Nephron progenitor cell (in vitro differentiated cells): Measurements from ENCODE around the gene NRARP.

Experiments
- DNase-seq: peaks from one replicate; pipeline ENCODE4 v3.0.0; 2021
- H3K27ac Mint-ChIP-seq: 2 replicates; pipeline ENCODE4 v1.8.0; 2021; ENCODE audit warnings: mild to moderate bottlenecking, moderate library complexity, mixed read lengths
- H3K27me3 Mint-ChIP-seq: 2 replicates; pipeline ENCODE4 v1.8.0; 2021; ENCODE audit warnings: mild to moderate bottlenecking, low read depth, mixed read lengths; ENCODE audit not compliant: poor library complexity
- H3K36me3 Mint-ChIP-seq: 2 replicates; pipeline ENCODE4 v1.8.0; 2021; ENCODE audit warnings: low read depth, mixed read lengths
- H3K4me1 Mint-ChIP-seq: 2 replicates; pipeline ENCODE4 v1.8.0; 2021; ENCODE audit warnings: mixed read lengths
- H3K4me3 Mint-ChIP-seq: 2 replicates; pipeline ENCODE4 v1.8.0; 2021; ENCODE audit warnings: mild to moderate bottlenecking, moderate library complexity, mixed read lengths
- H3K9me3 Mint-ChIP-seq: 2 replicates; pipeline ENCODE4 v1.8.0; 2021; ENCODE audit warnings: mild to moderate bottlenecking, moderate library complexity, mixed read lengths
- CTCF ChIP-seq: fragments of 200-600 bp; sonication (generic); IDR thresholded peaks from 2 replicates; pipeline ENCODE4 v1.5.0; 2021; ENCODE audit warnings: antibody characterized with exemption

NRARP gene

GRCh38 chr9:137279741-137280473 is 22.2 kb downstream of the NRARP start:
- DNase-seq: no peak
- Mint-ChIP-seq H3K4me3 (no peak overlapping the region), H3K27me3 (peaks cover 25% of the 10 kb centered on the region)

GRCh38 chr9:137278721-137279711 is 23.1 kb downstream of the NRARP start:
- H3K27ac Mint-ChIP-seq: no peak overlapping the region
- TF ChIP-seq CTCF: no peak
- H3K4me3 Mint-ChIP-seq: no peak overlapping the region
- peaks cover 25% of the 10 kb centered on the region for H3K27me3 Mint-ChIP-seq
- H3K9me3 Mint-ChIP-seq: no peaks in the 10 kb centered on the region
- DNase-seq: no peak
- peaks cover 38% of the 10 kb centered on the region for H3K4me1 Mint-ChIP-seq
- H3K36me3 Mint-ChIP-seq: peaks cover 4% of the 10 kb centered on the region

More at GRCh38 chr9:137279741-137280473, 22.2 kb downstream of the NRARP start:
- peaks cover 31% of the 10 kb centered on the region for H3K4me1 Mint-ChIP-seq
- no peak for TF ChIP-seq CTCF
- peaks cover 4% of the 10 kb centered on the region for H3K36me3 Mint-ChIP-seq
- H3K27ac Mint-ChIP-seq: no peak overlapping the region
- H3K9me3 Mint-ChIP-seq: no peaks in the 10 kb centered on the region

GRCh38 chr9:137278061-137278701 is 23.9 kb downstream of the NRARP start:
- H3K4me3 Mint-ChIP-seq: no peak overlapping the region

GRCh38 chr9:137277329-137278041 is 24.6 kb downstream of the NRARP start, which contains the start of gene TOR4A:
Gene TOR4A (plus strand): TSS chr9:137277726. CDS start chr9:137278690, 964 bp downstream.
- H3K27me3 Mint-ChIP-seq: peaks cover 13% of the 10 kb centered on the region
- H3K27ac Mint-ChIP-seq: peak within 1 kb of the TSS; percentile 75
- peaks cover 7% of the 10 kb centered on the region for H3K36me3 Mint-ChIP-seq
- DNase-seq: peak; percentile 64
- H3K4me3 Mint-ChIP-seq: no peak within 1 kb of the TSS
- TF ChIP-seq CTCF: no peak
- H3K9me3 Mint-ChIP-seq: no peaks in the 10 kb centered on the region
- peaks cover 36% of the 10 kb centered on the region for H3K4me1 Mint-ChIP-seq

More at GRCh38 chr9:137278061-137278701, 23.9 kb downstream of the NRARP start:
- TF ChIP-seq CTCF: no peak
- no peak for DNase-seq
- Mint-ChIP-seq H3K27me3 (peaks cover 20% of the 10 kb centered on the region), H3K27ac (no peak overlapping the region), H3K36me3 (peaks cover 10% of the 10 kb centered on the region), H3K4me1 (peaks cover 38% of the 10 kb centered on the region), H3K9me3 (no peaks in the 10 kb centered on the region)
